ENCODE results near the gene SYNPR. TPM values are rescaled to one million over a fixed set of nuclear protein-coding genes. Genes with fewer than 3 reads are reported as not detected.

Gene SYNPR
- total RNA-seq, 1 experiment from 2014 or later: 0.85 TPM

DNA sequence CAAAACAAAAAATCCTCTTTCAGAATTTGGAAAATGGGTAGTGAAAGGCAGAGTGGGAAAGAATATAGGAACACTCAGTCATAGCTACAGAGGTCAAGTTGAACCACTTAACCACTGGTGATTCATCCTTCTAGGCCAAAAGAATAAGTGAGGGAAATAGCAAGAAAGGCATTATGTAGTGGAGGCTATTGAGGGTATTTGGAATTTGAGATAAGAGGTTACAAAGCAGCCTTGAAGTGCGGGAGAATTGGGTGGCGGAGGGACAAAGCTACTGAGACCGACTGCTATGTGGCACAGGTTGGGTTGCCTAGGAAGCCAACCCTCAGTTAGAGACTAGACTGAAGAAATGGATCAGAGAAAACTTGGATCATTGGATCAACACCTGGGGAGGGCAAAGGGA, 109.5 kb downstream of the SYNPR start:
- no peaks in the 10 kb centered on the region for H3K9me3 Mint-ChIP-seq
- H3K4me3 Mint-ChIP-seq: no peak overlapping the region
- no peaks in the 10 kb centered on the region for H3K36me3 Mint-ChIP-seq
- peaks cover 10% of the 10 kb centered on the region for H3K4me1 Mint-ChIP-seq
- no peak overlapping the region for H3K27ac Mint-ChIP-seq
- DNase-seq (ENCODE audit: low spot score): no peak
- no peaks in the 10 kb centered on the region; the same call in 1 of the 2 replicates for H3K27me3 Mint-ChIP-seq (ENCODE audit: low read depth)
- TF ChIP-seq TP53 (CRISPR knock-in tag; IDR thresholded peaks at IDR 0.05) (no peak), CBFB (CRISPR knock-in tag; IDR thresholded peaks at IDR 0.05; ENCODE audit: low read depth) (no peak), HMGXB4 (CRISPR knock-in tag; IDR thresholded peaks at IDR 0.05) (no peak), PREB (CRISPR knock-in tag; IDR thresholded peaks at IDR 0.05; ENCODE audit: borderline replicate concordance) (no peak), SP1 (CRISPR knock-in tag; conservative IDR thresholded peaks at IDR 0.05) (no peak), ZNF263 (CRISPR knock-in tag; IDR thresholded peaks at IDR 0.05; ENCODE audit: low read depth) (no peak)
- TF ChIP-seq, protein P1, sequence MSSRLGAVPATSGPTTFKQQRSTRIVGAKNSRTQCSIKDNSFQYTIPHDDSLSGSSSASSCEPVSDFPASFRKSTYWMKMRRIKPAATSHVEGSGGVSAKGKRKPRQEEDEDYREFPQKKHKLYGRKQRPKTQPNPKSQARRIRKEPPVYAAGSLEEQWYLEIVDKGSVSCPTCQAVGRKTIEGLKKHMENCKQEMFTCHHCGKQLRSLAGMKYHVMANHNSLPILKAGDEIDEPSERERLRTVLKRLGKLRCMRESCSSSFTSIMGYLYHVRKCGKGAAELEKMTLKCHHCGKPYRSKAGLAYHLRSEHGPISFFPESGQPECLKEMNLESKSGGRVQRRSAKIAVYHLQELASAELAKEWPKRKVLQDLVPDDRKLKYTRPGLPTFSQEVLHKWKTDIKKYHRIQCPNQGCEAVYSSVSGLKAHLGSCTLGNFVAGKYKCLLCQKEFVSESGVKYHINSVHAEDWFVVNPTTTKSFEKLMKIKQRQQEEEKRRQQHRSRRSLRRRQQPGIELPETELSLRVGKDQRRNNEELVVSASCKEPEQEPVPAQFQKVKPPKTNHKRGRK (CRISPR knock-in tag; IDR thresholded peaks at IDR 0.05; ENCODE audit: borderline replicate concordance): no peak
- TF ChIP-seq, protein P2, sequence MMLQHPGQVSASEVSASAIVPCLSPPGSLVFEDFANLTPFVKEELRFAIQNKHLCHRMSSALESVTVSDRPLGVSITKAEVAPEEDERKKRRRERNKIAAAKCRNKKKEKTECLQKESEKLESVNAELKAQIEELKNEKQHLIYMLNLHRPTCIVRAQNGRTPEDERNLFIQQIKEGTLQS (CRISPR knock-in tag; conservative IDR thresholded peaks at IDR 0.05): no peak
- ChIA-PET CTCF (interaction anchor here (0.7 kb wide), 1 partner anchor 31 kb away, joined by 4 read pairs; no protein-coding TSS in a partner anchor), POLR2A (interaction anchor here (0.7 kb wide), 1 partner anchor 35 kb away, joined by 6 read pairs; no protein-coding TSS in a partner anchor)
- no peak for ATAC-seq

- Mint-ChIP-seq H3K36me3 (no peaks in the 10 kb centered on the region), H3K4me1 (peaks cover 5% of the 10 kb centered on the region), H3K9me3 (no peaks in the 10 kb centered on the region), H3K4me3 (no peak overlapping the region), H3K27me3 (ENCODE audit: low read depth) (no peaks in the 10 kb centered on the region; the same call in 1 of the 2 replicates), H3K27ac (no peak overlapping the region)
- ATAC-seq (no peak), DNase-seq (ENCODE audit: low spot score) (no peak)
- ChIA-PET POLR2A (no interaction called here), CTCF (no interaction called here)
- TF ChIP-seq CBFB (CRISPR knock-in tag; IDR thresholded peaks at IDR 0.05; ENCODE audit: low read depth) (no peak), FOXP1 (CRISPR knock-in tag; IDR thresholded peaks at IDR 0.05; ENCODE audit: borderline replicate concordance) (no peak), CREM (CRISPR knock-in tag; IDR thresholded peaks at IDR 0.05) (no peak), SMAD3 (CRISPR knock-in tag; IDR thresholded peaks at IDR 0.05; ENCODE audit: borderline replicate concordance) (no peak), MYBL2 (CRISPR knock-in tag; IDR thresholded peaks at IDR 0.05) (no peak), HMGXB4 (CRISPR knock-in tag; IDR thresholded peaks at IDR 0.05) (no peak), ZNF281 (CRISPR knock-in tag; IDR thresholded peaks at IDR 0.05) (no peak), JUN (CRISPR knock-in tag; IDR thresholded peaks at IDR 0.05) (no peak)
- TF ChIP-seq, protein P1 (CRISPR knock-in tag; IDR thresholded peaks at IDR 0.05; ENCODE audit: borderline replicate concordance): no peak
- TF ChIP-seq, protein P3, sequence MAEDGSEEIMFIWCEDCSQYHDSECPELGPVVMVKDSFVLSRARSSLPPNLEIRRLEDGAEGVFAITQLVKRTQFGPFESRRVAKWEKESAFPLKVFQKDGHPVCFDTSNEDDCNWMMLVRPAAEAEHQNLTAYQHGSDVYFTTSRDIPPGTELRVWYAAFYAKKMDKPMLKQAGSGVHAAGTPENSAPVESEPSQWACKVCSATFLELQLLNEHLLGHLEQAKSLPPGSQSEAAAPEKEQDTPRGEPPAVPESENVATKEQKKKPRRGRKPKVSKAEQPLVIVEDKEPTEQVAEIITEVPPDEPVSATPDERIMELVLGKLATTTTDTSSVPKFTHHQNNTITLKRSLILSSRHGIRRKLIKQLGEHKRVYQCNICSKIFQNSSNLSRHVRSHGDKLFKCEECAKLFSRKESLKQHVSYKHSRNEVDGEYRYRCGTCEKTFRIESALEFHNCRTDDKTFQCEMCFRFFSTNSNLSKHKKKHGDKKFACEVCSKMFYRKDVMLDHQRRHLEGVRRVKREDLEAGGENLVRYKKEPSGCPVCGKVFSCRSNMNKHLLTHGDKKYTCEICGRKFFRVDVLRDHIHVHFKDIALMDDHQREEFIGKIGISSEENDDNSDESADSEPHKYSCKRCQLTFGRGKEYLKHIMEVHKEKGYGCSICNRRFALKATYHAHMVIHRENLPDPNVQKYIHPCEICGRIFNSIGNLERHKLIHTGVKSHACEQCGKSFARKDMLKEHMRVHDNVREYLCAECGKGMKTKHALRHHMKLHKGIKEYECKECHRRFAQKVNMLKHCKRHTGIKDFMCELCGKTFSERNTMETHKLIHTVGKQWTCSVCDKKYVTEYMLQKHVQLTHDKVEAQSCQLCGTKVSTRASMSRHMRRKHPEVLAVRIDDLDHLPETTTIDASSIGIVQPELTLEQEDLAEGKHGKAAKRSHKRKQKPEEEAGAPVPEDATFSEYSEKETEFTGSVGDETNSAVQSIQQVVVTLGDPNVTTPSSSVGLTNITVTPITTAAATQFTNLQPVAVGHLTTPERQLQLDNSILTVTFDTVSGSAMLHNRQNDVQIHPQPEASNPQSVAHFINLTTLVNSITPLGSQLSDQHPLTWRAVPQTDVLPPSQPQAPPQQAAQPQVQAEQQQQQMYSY (CRISPR knock-in tag; IDR thresholded peaks at IDR 0.05): no peak
These were observed 112.7 kb downstream of the SYNPR start for GRCh38 chr3:63390710-63391230.

All from WTC11 (cell line).